Kidney tubule cell (primary cell): Measurements from ENCODE around the gene ABCC1.

Experiments
- DNase-seq: peaks from one replicate; pipeline ENCODE4 v3.0.0-alpha.2; 2018; ENCODE audit warnings: low spot score

ABCC1 gene

DNA sequence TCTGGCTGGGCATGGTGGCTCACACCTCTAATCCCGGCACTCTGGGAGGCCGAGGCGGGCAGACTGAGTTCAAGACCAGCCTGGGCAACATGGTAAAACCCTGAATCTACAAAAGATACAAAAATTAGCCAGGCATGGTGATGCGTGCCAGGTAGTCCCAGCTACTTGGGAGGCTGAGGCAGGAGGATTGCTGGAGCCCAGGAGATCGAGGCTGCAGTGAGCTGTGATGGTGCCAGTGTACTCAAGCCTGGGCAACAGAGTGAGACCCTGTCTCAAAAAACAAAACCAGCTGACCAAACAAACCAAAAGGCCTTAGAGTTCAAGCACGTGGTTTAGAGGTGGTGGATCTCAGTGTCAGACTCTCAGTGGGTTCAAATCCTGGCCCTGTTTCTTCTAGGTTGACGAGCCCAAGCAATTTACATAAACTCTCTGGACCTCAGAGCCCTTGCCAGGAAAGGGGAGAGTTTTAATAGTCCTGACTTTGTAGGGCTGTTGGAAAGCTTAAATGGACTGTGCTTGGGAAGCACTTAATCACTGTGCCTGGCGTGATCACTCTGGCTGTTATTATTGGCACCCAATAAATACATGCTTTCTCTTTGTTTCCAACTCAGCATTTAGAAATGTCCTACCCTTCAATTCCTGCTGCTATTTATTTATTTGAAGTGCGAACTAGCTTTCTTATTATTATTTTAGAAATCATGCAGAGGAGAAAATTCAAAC is 44.7 kb downstream of the ABCC1 start:
- no peak for DNase-seq

DNA sequence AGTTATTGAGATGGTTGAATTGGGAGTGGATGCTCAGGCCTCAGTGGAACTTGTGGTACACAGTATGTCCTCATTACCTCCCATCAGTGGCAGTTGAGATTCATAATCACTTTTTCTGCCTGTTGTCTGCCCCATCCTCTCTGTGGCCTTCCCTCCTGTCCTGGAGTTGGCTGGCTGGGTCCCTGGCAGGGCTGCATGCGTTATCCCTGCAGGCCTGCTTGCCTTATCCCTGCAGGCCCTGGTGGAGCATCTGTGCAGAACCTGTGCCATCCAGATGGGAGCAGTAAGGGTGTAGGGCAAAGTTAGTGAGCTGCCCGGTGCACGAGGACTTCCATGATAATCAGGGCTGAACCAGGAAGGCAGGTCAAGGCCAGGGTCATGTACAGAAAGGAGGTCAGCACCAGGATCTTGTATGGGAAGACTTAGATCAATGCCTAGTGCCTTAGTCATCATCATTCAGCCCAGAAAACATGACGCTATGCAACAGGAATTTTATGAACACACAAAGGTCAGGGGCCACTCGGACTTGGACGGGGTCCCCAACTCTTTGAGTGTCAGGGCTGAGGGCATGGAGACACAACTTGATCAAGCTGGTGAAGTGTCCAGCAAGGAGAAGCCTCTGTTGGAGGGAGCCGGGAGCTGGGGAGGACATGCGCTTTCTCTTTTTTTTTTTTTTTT is 47.2 kb downstream of the ABCC1 start:
- DNase-seq, result peak; percentile 93

DNA sequence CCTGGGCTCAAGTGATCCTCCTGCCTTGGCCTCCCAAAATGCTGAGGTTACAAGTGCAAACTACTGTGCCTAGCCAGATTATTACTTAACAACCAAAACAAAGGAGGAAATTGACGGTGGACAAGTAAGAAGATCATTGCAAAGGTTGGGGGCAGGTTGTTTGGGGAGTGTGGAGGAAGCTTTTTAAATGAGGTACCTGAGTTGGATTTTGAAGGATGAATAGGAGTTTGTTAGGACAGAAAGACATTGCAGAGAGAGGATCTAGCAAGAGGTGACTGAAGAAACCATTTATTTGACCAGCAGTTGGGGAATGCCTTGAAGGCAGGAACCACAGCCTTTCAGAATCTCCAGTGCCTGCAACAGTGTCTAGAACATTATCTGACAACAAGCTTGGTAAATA is 51.3 kb downstream of the ABCC1 start:
- DNase-seq, result no peak

DNA sequence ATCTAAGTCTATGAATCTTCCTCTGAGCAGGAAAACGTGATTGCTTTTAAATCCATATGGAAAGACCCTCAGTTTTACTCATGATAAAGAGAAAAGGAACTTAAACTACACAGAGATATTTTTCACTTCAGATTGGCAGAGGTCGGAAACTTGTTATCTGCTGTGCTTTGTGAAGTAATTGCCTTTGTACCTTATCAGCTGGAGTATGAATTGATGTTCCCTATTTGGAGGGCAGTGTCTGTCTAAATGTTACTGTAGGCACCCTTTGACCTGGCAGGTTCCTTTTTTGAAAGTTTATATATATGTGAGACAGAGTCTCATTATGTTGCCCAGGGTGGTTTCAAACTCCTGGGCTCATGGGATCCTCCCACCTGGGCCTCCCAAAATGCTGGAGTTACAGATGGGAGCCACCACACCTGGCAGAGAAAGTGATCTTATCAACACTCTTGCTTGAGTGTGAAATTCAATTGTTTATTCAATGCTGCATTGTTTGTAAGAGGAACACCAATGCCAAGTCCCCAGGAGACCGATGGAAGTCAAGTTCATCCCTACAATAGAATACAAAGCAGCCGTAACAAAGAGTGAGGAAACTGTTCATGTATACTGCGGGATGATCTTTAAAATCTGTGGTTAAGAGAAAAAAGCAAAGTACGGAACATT is 52.3 kb downstream of the ABCC1 start:
- DNase-seq, result no peak

DNA sequence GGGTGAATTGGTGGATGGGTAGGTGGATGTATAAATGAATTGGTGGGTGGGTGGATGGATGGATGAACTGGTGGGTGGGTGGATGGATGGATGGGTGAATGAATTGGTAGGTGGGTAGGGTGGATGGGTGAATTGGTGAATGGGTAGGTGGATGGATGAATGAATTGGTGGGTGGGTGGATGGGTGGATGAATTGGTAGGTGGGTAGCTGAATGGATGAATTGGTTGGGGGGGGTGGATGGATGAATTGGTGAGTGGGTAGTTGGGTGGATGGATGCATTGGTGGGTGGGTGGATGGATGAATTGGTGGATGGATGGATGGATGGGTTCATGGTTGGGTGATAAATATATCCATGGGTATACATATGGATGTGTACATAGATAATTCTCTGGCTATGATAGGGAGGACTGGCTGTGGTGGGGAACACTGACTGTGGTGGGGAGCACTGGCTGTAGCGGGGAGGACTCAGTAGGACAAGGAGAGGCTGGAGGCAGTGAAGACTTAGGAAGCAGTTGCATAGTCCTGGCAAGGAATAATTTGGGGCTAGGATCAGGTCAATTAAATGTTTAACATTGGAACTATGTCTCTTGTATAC is 54.4 kb downstream of the ABCC1 start:
- no peak for DNase-seq

DNA sequence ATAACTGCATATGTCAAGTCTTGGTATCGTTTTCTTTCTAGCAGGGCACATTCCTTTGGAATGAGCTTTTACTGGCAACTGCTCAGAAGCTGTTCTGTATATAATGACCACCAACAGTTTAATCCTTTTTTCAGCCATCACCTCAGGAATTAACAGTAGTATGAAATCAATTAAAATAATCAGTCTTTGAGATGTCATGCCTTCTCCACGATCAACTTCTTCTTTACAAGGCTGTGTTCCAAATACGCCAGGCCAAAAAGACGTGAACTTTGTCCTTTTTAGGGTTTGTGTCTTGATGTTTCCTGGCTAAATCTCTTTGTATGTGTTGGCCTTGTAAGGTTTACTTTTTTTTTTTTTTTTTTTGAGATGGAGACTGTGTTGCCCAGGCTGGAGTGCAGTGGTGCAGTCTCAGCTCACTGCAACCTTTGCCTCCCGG is 54.9 kb downstream of the ABCC1 start:
- DNase-seq, result peak; percentile 51

DNA sequence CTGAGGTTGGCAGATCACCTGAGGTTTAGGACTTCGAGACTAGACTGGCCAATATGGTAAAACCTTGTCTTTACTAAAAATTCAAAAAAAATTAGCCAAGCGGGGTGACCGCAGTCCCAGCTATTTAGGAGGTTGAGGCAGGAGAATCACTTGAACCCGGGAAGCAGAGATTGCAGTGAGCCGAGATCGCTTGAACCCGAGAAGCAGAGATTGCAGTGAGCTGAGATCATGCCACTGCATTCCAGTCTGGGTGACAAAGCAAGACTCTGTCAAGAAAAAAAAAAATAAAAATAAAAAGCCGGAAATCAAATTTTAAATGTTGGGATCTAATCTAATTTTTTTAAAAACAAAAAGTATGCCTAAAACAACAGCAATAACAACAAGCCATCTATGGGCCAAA is 56.3 kb downstream of the ABCC1 start:
- DNase-seq, result no peak

DNA sequence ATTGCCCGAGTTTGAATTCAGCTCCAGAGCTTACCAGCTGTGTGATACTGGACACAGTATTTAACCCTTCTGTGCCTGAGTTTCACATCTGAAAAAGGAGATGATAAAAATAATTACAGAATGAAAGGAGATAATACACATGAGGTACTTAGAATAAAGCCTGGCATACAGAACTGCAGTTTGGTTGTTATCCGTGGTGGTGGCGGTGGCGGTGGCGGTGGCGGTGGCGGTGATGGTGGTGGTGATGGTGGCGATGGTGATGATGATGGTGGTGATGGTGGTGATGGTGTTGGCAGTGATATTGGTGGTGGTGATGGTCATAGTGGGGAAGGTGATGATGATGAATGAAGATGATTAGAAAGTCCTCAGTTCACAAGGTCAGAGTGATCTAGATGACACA is 57.2 kb downstream of the ABCC1 start:
- DNase-seq, result no peak

DNA sequence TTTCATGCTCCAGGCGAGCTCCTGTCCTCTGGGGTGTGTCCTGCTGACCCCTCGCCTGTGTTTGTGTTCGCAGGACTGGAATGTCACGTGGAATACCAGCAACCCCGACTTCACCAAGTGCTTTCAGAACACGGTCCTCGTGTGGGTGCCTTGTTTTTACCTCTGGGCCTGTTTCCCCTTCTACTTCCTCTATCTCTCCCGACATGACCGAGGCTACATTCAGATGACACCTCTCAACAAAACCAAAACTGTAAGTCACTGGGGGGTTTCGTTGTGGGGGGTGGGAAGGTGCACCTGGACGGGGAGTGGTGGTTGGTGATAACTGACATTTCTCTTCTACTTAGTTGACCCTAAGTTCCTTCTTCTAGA is 58.3 kb downstream of the ABCC1 start:
- DNase-seq, result peak; percentile 46

DNA sequence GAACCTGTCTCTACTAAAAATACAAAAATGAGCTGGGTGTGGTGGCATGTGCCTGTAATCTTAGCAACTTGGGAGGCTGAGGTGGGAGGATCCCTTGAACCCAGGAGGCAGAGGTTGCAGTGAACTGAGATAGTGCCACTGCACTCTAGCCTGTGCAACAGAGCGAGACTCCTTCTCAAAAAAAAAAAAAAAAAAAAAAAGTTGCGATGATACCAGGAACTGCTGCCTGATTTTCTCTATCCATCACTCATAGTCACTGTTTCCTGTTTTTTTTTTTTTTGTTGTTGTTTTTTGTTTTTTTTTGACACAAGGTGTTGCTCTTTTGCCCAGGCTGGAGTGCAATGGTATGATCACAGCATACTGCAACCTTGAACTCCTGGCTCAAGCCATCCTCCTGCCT is 59.2 kb downstream of the ABCC1 start:
- DNase-seq, result no peak

DNA sequence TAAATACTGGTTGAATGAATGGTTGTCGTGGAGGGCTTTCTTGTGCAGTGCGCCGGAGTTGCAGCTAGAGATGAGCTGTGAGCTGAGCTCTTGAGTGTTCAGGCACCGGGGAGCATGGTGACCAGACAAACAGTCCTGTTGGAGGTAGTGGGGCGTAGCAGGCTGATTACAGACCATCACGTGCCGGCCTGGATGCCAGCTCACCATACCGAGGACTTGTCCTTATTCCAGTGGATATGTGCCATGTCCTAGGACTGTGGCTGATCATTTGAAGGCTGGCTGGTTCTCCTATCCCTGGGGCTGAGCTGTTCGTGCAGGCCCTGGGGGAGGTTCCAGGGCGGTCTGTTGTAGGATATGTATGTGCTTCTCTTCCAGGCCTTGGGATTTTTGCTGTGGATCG is 60.0 kb downstream of the ABCC1 start:
- peak; percentile 82 for DNase-seq

DNA sequence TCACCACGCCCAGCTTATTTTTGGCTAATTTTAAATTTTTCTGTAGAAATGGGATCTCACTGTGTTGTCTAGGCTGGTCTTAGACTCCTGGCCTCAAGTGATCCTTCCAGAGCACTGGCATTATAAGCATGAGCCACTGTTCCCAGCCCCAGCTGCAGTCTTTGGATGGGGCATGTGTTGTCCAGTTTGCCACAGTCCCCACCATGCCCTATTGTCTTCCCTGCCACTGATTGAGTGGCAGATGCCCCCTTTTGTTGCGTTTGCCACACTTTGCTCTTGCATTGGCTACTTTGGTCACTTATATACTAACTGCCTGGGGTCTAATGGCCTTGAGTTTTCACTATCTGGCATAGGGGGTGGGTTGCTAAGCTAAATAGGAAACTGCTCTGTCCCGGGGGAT is 60.8 kb downstream of the ABCC1 start:
- DNase-seq, result no peak

DNA sequence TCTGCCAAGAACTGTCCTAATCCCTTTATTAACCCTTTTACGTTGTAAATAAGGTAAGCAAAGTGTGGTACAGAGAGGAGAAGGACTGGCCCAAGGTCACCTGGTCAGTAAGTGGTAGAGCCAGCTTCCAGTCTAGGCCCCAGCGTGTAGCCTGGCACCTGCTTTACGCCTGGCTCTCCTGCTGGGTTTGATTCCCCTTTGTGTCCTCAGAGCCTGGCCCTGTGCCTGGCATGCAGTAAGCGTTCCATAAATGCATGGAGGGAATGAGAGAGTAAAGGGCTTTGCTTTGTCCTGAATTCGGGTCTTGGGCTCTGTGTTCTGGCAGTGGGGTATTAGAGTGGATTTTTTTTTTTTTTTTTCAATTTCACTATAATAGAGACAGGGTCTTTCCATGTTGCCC is 62.7 kb downstream of the ABCC1 start:
- DNase-seq, result no peak

DNA sequence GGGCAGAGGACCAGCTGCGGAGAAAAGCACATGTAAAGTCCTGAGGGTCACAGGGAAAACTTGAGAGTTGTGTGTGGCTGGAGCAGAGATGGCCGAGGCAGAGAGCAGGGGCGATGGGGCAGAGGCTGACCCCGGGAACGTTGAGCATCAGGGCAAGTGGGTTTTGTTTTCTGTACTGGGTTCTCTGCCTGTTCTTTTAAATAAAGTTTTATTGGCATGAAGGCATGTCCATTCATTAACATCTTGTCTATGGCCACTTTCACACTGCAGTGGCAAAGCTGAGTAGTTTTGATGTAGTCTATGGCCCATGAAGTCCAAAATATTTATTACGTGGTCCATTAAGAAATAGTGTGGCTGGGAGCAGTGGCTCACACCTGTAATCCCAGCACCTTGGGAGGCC is 64.4 kb downstream of the ABCC1 start:
- DNase-seq, result no peak

DNA sequence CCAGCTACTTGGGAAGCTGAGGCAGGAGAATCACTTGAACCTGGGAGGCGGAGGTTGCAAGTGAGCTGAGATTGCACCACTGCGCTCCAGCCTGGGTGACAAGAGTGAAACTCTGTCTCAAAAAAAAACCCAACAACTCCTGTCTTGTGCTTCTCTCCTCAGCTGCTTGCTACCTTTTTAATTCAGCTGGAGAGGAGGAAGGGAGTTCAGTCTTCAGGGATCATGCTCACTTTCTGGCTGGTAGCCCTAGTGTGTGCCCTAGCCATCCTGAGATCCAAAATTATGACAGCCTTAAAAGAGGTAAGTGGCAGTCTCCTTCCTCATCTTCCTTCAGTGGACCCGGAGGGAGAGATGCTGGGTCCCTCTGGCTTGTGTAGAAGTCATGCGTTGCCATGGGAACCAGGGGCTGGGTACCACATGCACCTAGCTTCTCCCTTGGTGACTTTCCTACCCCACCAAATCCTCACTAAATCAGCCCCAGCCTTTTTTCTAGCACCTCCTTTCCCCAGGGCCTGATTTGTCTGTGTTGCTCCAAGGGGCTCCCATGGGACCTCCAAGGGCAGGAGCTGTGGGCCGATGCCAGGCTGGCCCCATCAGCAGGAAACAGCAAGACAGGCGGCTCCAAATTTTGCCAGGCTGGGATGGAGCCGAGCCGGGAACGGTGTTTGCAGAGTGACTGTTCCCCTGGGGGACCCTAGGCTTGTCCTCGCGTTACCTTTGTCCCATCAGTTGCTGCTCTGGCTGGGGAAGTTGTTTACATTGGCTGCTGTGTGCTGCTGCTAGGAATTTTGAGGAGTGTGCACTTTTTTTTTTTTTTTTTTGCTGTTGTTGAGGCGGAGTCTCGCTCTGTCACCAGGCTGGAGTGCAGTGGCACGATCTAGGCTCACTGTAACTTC is 65.2 kb downstream of the ABCC1 start:
- no peak for DNase-seq

DNA sequence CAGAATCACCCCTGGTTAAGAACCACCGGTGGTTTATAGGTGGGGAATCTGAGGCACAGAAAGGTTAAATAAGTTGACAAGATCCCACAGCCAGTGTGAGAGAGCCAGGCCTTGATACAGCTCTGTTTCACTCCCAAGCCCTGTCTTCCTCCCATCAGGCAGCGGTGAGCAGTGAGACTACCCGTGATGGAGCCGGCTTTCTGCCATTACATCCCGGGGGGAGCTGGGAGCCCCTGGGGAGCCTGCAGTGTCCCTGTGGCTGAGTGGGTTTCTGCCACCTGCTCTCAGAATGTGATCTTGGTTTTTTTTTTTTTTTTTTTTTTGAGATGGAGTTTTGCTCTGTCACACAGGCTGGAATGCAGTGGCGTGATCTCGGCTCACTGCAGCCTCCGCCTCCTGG is 66.4 kb downstream of the ABCC1 start:
- DNase-seq, result no peak

DNA sequence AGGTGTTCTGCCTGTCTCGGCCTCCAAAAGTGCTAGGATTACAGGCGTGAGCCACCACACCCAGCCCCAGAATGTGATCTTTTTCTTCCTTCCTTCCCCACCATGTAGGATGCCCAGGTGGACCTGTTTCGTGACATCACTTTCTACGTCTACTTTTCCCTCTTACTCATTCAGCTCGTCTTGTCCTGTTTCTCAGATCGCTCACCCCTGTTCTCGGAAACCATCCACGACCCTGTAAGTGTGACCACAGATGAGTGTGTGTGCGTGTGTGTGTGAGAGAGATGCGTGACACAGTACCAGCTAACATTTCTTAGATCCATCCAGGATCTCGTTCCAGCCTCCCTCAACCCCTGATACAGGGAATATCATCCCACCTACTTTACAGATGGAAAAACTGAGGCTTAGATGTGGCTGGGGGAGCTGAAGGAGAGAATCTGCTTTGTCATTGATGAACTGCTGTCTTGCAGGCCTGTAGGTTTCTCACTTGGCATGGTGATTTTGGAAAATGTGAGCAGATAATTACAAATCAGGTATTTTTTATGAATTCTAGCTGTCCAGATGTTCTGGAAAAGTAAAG is 67.1 kb downstream of the ABCC1 start:
- no peak for DNase-seq

DNA sequence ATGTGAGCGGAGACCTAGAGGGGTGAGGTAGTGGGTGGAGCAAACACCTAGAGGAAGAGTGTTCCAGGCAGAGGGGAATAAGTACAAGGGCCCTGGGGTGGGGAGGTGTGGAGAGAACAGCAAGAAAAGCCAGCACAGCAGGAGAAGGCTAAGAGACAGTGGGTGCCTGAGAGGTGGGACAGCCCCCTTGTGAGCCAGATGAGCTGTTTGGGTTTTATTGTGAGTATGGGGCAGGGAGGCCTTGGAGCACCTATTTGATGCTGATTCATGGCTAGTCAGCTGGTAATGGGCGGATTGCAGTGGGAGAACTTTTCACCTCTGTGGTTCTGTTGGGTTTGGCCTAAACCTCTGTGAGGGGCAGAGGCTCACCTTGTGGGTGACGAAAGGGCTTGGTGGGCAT is 68.4 kb downstream of the ABCC1 start:
- DNase-seq, result no peak

DNA sequence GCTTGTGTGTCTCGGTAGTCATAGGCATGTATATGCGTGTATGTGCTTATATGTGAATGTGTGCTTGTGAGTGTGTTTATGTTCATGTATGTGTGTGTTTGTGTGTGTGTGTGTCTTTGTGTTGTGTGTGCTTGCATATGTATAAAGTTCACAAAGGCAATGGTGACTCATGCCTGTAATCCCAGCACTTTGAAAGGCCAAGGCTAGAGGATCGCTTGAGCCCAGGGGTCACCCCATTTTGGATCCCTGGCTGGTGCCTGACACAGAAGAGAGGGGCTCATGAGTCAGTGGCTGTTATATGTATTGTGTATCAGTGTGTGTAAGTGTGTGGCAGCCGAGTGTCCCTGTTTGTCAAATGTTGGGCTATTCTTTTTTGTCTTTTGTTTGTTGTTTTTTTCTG is 69.3 kb downstream of the ABCC1 start:
- peak; percentile 6 for DNase-seq

DNA sequence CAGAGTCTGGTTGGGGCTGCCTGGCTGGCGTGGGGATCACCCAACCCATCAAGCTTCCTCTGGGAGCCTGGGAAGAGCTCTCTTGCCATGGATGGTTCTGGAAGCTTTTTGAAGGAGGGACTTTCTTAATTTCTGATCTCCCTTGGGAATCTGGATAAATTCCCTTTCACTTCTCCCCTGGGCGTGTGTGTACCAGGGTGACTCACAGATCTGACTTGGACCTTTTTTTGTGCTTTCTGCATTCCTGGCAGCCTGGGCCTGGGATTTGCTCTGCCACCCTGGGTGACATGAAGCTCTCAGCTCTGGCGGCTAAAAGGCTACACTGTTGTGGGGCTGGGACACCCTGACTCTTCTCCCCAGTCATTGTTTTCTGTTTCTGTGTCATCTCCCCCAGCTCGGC is 70.1 kb downstream of the ABCC1 start:
- DNase-seq, result peak; percentile 74

DNA sequence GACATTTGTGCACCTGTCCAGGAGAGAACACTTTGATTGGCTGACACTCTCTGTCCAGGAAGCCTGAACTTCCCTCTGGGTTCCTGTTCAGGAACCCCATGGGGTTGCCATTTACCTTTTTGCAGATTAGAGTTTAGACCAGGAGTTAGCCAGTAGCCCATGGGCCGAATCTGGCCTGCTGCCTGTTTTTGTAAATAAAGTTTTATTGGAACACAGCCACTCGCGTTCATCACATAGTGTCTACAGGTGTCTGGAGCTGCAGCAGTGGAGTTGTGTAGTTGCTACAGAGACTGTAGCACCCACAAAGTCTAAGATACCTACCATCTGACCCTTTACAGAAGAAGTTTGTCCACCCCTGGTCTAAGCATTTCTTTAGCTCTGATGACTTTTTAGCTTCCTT is 70.9 kb downstream of the ABCC1 start:
- no peak for DNase-seq

DNA sequence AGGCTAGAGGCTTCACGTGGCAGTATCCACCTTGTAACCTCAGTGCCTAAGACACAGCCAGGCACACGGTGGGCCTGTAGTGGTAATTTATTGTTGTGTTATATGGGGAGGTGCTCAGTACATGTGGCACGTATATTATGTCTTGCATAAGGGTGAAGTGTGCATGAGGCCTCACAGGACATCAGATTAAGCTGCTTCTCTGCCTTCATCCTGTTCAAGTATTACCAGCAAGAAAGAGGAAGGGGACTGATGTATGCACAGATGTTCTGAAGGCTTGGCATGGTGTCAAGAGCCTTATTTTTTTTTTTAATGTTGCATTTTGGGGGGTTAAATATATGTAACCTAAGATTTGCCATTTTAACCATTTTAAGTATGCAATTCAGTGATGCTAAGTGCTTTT is 71.6 kb downstream of the ABCC1 start:
- no peak for DNase-seq
